ENCODE measurements around the gene IKZF1. TPM values are rescaled to one million over a fixed set of nuclear protein-coding genes. Genes with fewer than 3 reads are reported as not detected.
A peak's percentile ranks its signal among the peaks of the same experiment; 100 is the strongest.

IKZF1 gene
- total and polyA plus RNA-seq, 2 of the 13 experiments (the other 11 are each of a cell fraction or from before 2014, with no cell fraction given): not detected

GRCh38 chr7:50333221-50333651, 28.7 kb downstream of the IKZF1 start:
- no peak for DNase-seq (ENCODE audit: low spot score)
- intact Hi-C loops (cut with micrococcal nuclease; ENCODE audit: unreplicated experiment): no loop called here
- no peak for TF ChIP-seq ZNF20 (CRISPR knock-in tag; IDR thresholded peaks at IDR 0.05)
- H3K9me3 ChIP-seq (ENCODE audit: low read length): no peaks in the 10 kb centered on the region
- in situ Hi-C loops (cut with HindIII; ENCODE audit: extremely low pct_ligation_motif_present, low pct_unique_long_range_greater_than_20kb): no loop called here
- no TSS peak for BruUV-seq (replicated peaks)
- no peak overlapping the region for H3K4me2 ChIP-seq (ENCODE audit: low read depth, low read length)
- WGBS (ENCODE audit: low lambda C conversion rate): 17% methylated on average over 9 of the region's 9 CpGs
- no peak overlapping the region for H3K9ac ChIP-seq (ENCODE audit: insufficient read depth, low read depth, low read length)
- H3K79me2 ChIP-seq (ENCODE audit: insufficient read depth, low read length): no peaks in the 10 kb centered on the region
- ChIA-PET CTCF (ENCODE audit: low intra/inter-chr PET ratio, low total read pairs) (no interaction called here), POLR2A (no interaction called here)
- H2AFZ ChIP-seq (ENCODE audit: low read length): no peak overlapping the region
- no peak overlapping the region for H3K27ac ChIP-seq (ENCODE audit: extremely low read length, insufficient read depth, low read length)
- H3K27me3 ChIP-seq (ENCODE audit: control insufficient read depth in 1 of 2, insufficient read depth in 2 of 2, low read length in 2 of 2): peaks cover 4 to 31% of the 10 kb centered on the region in 2 experiments; a peak in 4 of 5 replicates
- no peaks in the 10 kb centered on the region for H3K4me1 ChIP-seq (ENCODE audit: insufficient read depth, low read length)
- H3K36me3 ChIP-seq (replicated peaks in 1 of 2; ENCODE audit: control insufficient read depth in 1 of 2, insufficient read depth in 2 of 2, low read length in 2 of 2): no peaks in the 10 kb centered on the region
- H4K20me1 ChIP-seq (ENCODE audit: insufficient read depth, low read length): no peaks in the 10 kb centered on the region
- FAIRE-seq: no peak
- no peak for ATAC-seq
- H3K4me3 ChIP-seq (replicated peaks in 1 of 3; ENCODE audit: insufficient read depth in 1 of 3, low read depth in 2 of 3, low read length in 3 of 3): no peak overlapping the region

GRCh38 chr7:50334341-50334994, 30.0 kb downstream of the IKZF1 start:
- CTCF ChIA-PET (ENCODE audit: low intra/inter-chr PET ratio, low total read pairs): no interaction called here
- no peak overlapping the region for H3K4me2 ChIP-seq (ENCODE audit: low read depth, low read length)
- no peaks in the 10 kb centered on the region for H3K79me2 ChIP-seq (ENCODE audit: insufficient read depth, low read length)

More at GRCh38 chr7:50334341-50334994, 30.0 kb downstream of the IKZF1 start:
- H2AFZ ChIP-seq (ENCODE audit: low read length): no peak overlapping the region
- ATAC-seq: no peak
- H4K20me1 ChIP-seq (ENCODE audit: insufficient read depth, low read length): no peaks in the 10 kb centered on the region
- H3K4me3 ChIP-seq (replicated peaks in 1 of 3; ENCODE audit: insufficient read depth in 1 of 3, low read depth in 2 of 3, low read length in 3 of 3): no peak overlapping the region
- intact Hi-C loops (cut with micrococcal nuclease; ENCODE audit: unreplicated experiment): no loop called here
- DNase-seq (ENCODE audit: low spot score): no peak
- H3K9me3 ChIP-seq (ENCODE audit: low read length): no peaks in the 10 kb centered on the region
- no peaks in the 10 kb centered on the region for H3K4me1 ChIP-seq (ENCODE audit: insufficient read depth, low read length)
- no peak for FAIRE-seq
- in situ Hi-C loops (cut with HindIII; ENCODE audit: extremely low pct_ligation_motif_present, low pct_unique_long_range_greater_than_20kb): no loop called here
- H3K9ac ChIP-seq (ENCODE audit: insufficient read depth, low read depth, low read length): no peak overlapping the region
- peaks cover 4 to 33% of the 10 kb centered on the region in 2 experiments; a peak in 4 of 5 replicates for H3K27me3 ChIP-seq (ENCODE audit: control insufficient read depth in 1 of 2, insufficient read depth in 2 of 2, low read length in 2 of 2)
- POLR2A ChIA-PET: no interaction called here
- H3K27ac ChIP-seq (ENCODE audit: extremely low read length, insufficient read depth, low read length): no peak overlapping the region
- no peak for TF ChIP-seq NFAT5 (CRISPR knock-in tag; IDR thresholded peaks at IDR 0.05)
- TF ChIP-seq IKZF1 (IDR thresholded peaks at IDR 0.05): peak; percentile 61; the same call in 1 of the 2 replicates
- WGBS (ENCODE audit: low lambda C conversion rate): 7% methylated on average over 1 of the region's 1 CpG
- BruUV-seq (replicated peaks): no TSS peak
- no peaks in the 10 kb centered on the region for H3K36me3 ChIP-seq (replicated peaks in 1 of 2; ENCODE audit: control insufficient read depth in 1 of 2, insufficient read depth in 2 of 2, low read length in 2 of 2)
